Parathyroid adenoma (tissue), 2 donors: ENCODE measurements around the gene METAP2.
"Not testable (repeated sequence)": the region's sequence is repeated elsewhere in the genome, so short reads cannot be mapped to it uniquely, and the experiment has no call there.

Source experiments
- H2AFZ ChIP-seq: fragments of 300-600 bp; sonication (generic); one replicate; pipeline ENCODE4 v1.7.0; 2017; ENCODE audit warnings: antibody characterized with exemption, mild to moderate bottlenecking
- H3K27ac ChIP-seq: fragments of 300-600 bp; sonication (generic); one replicate; pipeline ENCODE4 v1.7.0; 2017
- H3K27me3 ChIP-seq: fragments of 300-600 bp; sonication (generic); one replicate; pipeline ENCODE4 v1.7.0; 2017; ENCODE audit warnings: low read length; ENCODE audit not compliant: control insufficient read depth, insufficient read depth
- H3K36me3 ChIP-seq: fragments of 300-600 bp; sonication (generic); one replicate; pipeline ENCODE4 v1.7.0; 2017; ENCODE audit warnings: low read length; ENCODE audit not compliant: control insufficient read depth, insufficient read depth
- H3K4me1 ChIP-seq: fragments of 300-600 bp; sonication (generic); one replicate; pipeline ENCODE4 v1.7.0; 2017; ENCODE audit warnings: control low read depth
- H3K4me2 ChIP-seq: fragments of 300-600 bp; sonication (generic); one replicate; pipeline ENCODE4 v1.7.0; 2017; ENCODE audit warnings: low read length
- H3K4me3 ChIP-seq: fragments of 300-600 bp; sonication (generic); one replicate; pipeline ENCODE4 v1.7.0; 2017; ENCODE audit warnings: low read depth, low read length
- H3K79me2 ChIP-seq: fragments of 300-600 bp; sonication (generic); one replicate; pipeline ENCODE4 v1.7.0; 2017; ENCODE audit warnings: control low read depth
- H3K9ac ChIP-seq: fragments of 300-600 bp; sonication (generic); one replicate; pipeline ENCODE4 v1.7.0; 2017; ENCODE audit warnings: mild to moderate bottlenecking
- H3K9me3 ChIP-seq: fragments of 300-600 bp; sonication (generic); one replicate; pipeline ENCODE4 v1.7.0; 2017; ENCODE audit warnings: low read length; ENCODE audit not compliant: control insufficient read depth
- TF ChIP-seq, protein P1 (sequence below): fragments of 300-600 bp; sonication (generic); IDR thresholded peaks from one replicate; pipeline ENCODE4 v1.7.0; 2017; ENCODE audit warnings: antibody characterized with exemption, mild to moderate bottlenecking
- donor health status: primary hyperparathyroidism.

Gene METAP2

DNA sequence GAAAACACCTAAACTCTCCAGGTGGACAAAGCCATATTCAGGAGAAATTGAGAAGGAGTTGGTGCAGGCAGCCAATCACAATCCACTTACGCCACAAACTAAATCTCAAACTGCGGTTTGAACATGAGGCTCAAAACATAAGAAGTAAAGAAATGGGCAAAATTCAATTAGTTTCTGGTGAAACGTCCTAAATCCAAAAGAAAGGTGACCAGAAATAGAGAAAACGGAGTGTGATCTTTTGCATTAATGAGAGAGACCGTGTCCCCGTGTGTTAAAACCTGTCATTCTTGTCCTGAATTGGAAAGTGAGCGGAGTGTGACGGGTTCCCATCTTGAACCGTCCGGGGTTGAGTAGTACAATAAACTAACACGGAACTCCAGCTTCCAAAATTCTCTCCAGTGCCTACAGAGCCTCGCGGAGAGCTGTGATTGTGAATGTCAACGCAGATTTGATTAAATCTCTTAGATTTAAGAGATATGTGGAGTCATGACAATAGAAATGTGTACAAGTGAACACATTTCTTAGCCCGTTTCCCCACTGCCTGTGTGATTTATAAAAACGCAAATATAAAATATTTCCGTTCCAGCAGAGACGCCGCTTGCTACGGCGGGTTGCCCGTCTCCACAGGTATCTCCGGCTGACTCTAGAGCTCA is 595 bp upstream of the METAP2 start:
- no peaks in the 10 kb centered on the region for H3K27me3 ChIP-seq
- H2AFZ ChIP-seq, result peak overlapping the region; percentile 99
- peak overlapping the region; percentile 95 for H3K4me2 ChIP-seq
- H3K9ac ChIP-seq, result peak overlapping the region; percentile 79
- peak overlapping the region; percentile 97 for H3K4me3 ChIP-seq
- TF ChIP-seq, protein P1, sequence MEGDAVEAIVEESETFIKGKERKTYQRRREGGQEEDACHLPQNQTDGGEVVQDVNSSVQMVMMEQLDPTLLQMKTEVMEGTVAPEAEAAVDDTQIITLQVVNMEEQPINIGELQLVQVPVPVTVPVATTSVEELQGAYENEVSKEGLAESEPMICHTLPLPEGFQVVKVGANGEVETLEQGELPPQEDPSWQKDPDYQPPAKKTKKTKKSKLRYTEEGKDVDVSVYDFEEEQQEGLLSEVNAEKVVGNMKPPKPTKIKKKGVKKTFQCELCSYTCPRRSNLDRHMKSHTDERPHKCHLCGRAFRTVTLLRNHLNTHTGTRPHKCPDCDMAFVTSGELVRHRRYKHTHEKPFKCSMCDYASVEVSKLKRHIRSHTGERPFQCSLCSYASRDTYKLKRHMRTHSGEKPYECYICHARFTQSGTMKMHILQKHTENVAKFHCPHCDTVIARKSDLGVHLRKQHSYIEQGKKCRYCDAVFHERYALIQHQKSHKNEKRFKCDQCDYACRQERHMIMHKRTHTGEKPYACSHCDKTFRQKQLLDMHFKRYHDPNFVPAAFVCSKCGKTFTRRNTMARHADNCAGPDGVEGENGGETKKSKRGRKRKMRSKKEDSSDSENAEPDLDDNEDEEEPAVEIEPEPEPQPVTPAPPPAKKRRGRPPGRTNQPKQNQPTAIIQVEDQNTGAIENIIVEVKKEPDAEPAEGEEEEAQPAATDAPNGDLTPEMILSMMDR, result no peak
- H3K9me3 ChIP-seq, result no peaks in the 10 kb centered on the region
- H3K4me1 ChIP-seq, result peaks cover 10% of the 10 kb centered on the region
- H3K36me3 ChIP-seq, result no peaks in the 10 kb centered on the region
- H3K27ac ChIP-seq, result peak overlapping the region; percentile 98
- peaks cover 38% of the 10 kb centered on the region for H3K79me2 ChIP-seq

DNA sequence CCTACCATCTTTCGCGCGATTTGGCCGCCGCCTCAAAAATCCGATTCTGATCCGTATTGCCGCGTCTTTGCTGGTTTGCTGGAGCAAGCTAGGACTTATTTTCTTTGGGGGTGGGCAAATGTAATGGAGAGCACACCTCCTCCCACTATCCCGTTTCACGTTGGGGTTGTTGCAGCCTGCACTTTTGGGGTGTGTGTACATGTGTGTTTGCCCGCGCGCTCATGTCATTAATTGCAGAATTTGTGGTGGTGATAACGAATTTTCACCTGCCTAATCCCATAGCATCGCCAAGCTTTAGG is 657 bp downstream of the METAP2 start:
- Histone ChIP-seq H3K9me3 (no peaks in the 10 kb centered on the region), H2AFZ (peak overlapping the region; percentile 99), H3K4me2 (peak overlapping the region; percentile 95), H3K4me1 (peaks cover 10% of the 10 kb centered on the region), H3K9ac (peak overlapping the region; percentile 93), H3K36me3 (no peaks in the 10 kb centered on the region), H3K27me3 (no peaks in the 10 kb centered on the region), H3K4me3 (peak overlapping the region; percentile 97), H3K79me2 (peaks cover 50% of the 10 kb centered on the region), H3K27ac (peak overlapping the region; percentile 98)
- TF ChIP-seq, protein P1, result no peak

DNA sequence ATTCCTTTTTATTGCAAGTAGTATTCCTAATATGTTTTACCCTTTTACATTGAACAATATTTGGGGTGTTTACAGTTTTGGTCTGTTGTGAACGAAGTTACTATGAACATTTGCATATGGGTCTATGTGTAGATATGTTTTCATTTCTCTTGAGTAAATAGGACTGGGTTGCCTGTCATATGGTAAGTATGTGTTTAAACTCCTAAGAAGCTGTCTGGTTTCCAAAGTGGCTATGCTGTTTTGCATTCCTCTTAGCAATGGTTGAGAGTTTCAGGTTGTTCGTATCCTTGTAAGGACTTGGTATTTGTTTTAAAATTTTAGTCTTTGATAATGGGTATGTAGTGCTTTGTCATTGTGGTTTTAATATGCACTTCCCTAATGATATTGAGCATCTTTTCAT is 6.3 kb downstream of the METAP2 start:
- no peak overlapping the region for H3K4me3 ChIP-seq
- peaks cover 12% of the 10 kb centered on the region for H3K4me1 ChIP-seq
- H3K79me2 ChIP-seq, result peaks cover 48% of the 10 kb centered on the region
- no peak overlapping the region for H3K4me2 ChIP-seq
- H3K27ac ChIP-seq, result no peak overlapping the region
- no peaks in the 10 kb centered on the region for H3K27me3 ChIP-seq
- H3K9ac ChIP-seq, result no peak overlapping the region
- H3K9me3 ChIP-seq, result no peaks in the 10 kb centered on the region
- TF ChIP-seq, protein P1, result no peak
- H3K36me3 ChIP-seq, result no peaks in the 10 kb centered on the region
- H2AFZ ChIP-seq, result no peak overlapping the region

DNA sequence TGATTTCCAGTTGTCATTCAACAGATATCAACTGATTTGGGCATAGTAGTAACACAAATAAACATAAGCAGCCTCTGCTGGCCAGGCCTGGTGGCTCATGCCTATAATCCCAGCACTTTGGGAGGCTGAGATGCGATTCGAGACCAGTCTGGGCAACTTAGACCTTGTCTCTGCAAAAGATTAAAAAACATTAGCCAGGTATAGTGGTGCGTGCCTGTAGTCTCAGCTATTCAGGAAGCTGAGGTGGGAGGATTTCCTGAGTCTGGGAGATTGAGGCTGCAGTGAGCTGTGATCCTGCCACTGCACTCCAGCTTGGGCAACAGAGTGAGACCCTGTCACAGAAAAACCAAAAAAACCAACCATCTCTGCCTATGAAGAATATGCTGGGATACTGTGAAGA is 7.1 kb downstream of the METAP2 start:
- Histone ChIP-seq H3K36me3 (no peaks in the 10 kb centered on the region), H3K79me2 (peaks cover 39% of the 10 kb centered on the region), H3K27me3 (no peaks in the 10 kb centered on the region), H3K4me2 (no peak overlapping the region), H3K27ac (no peak overlapping the region), H3K4me1 (peaks cover 5% of the 10 kb centered on the region), H3K4me3 (no peak overlapping the region), H2AFZ (no peak overlapping the region), H3K9me3 (no peaks in the 10 kb centered on the region), H3K9ac (no peak overlapping the region)
- TF ChIP-seq, protein P1, result no peak

DNA sequence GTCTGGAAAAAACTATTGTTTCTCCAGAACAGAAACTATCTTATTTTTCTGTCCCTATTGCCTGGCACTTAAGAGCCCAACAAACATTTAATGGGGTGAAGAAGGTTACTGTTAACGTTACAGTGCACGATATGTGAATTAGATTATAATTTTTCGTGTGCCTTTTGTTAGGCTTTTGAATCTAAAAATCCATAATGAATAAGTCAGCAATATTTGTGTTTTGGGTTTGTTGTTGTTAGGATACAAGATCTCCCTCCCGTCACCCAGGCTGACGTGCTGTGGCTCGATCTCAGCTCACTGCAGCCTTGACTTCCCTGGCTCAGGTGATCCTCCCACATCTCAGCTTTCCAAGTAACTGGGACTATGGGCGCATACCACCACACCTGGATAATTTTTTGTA is 7.9 kb downstream of the METAP2 start:
- peaks cover 34% of the 10 kb centered on the region for H3K79me2 ChIP-seq
- H2AFZ ChIP-seq, result no peak overlapping the region
- H3K4me3 ChIP-seq, result no peak overlapping the region
- no peak overlapping the region for H3K9ac ChIP-seq
- H3K27me3 ChIP-seq, result no peaks in the 10 kb centered on the region
- peaks cover 5% of the 10 kb centered on the region for H3K4me1 ChIP-seq
- H3K4me2 ChIP-seq, result no peak overlapping the region
- TF ChIP-seq, protein P1, result no peak
- no peak overlapping the region for H3K27ac ChIP-seq
- H3K36me3 ChIP-seq, result no peaks in the 10 kb centered on the region
- H3K9me3 ChIP-seq, result no peaks in the 10 kb centered on the region

DNA sequence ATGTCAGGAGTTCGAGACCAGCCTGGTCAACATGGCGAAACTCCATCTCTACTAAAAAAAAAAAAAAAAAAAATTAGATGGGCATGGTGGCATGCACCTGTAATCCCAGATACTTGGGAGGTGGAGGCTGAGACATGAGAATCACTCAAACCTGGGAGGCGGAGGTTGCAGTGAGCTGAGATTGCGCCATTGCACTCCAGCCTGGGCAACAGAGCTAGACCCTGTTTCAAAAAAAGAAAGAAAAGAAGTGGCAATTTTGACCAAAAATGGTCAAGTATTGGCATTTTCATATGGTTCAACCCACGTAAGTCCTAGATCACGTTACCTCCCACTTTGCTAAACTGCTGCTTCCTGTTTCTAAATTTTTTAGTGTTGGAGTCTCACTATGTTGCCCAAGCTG is 8.6 kb downstream of the METAP2 start:
- not testable (repeated sequence) for H3K9me3 ChIP-seq, H2AFZ ChIP-seq, H3K27ac ChIP-seq, H3K36me3 ChIP-seq, H3K4me2 ChIP-seq, H3K4me3 ChIP-seq, H3K4me1 ChIP-seq, H3K9ac ChIP-seq, H3K27me3 ChIP-seq
- peaks cover 28% of the 10 kb centered on the region for H3K79me2 ChIP-seq
